Parathyroid adenoma (tissue), 2 donors: ENCODE measurements around the gene IPCEF1.

Experiments used
- H2AFZ ChIP-seq: fragments of 300-600 bp; sonication (generic); one replicate; pipeline ENCODE4 v1.7.0; 2017; ENCODE audit warnings: antibody characterized with exemption, mild to moderate bottlenecking
- H3K27ac ChIP-seq: fragments of 300-600 bp; sonication (generic); one replicate; pipeline ENCODE4 v1.7.0; 2017
- H3K27me3 ChIP-seq: fragments of 300-600 bp; sonication (generic); one replicate; pipeline ENCODE4 v1.7.0; 2017; ENCODE audit warnings: low read length; ENCODE audit not compliant: control insufficient read depth, insufficient read depth
- H3K36me3 ChIP-seq: fragments of 300-600 bp; sonication (generic); one replicate; pipeline ENCODE4 v1.7.0; 2017; ENCODE audit warnings: low read length; ENCODE audit not compliant: control insufficient read depth, insufficient read depth
- H3K4me1 ChIP-seq: fragments of 300-600 bp; sonication (generic); one replicate; pipeline ENCODE4 v1.7.0; 2017; ENCODE audit warnings: control low read depth
- H3K4me2 ChIP-seq: fragments of 300-600 bp; sonication (generic); one replicate; pipeline ENCODE4 v1.7.0; 2017; ENCODE audit warnings: low read length
- H3K4me3 ChIP-seq: fragments of 300-600 bp; sonication (generic); one replicate; pipeline ENCODE4 v1.7.0; 2017; ENCODE audit warnings: low read depth, low read length
- H3K79me2 ChIP-seq: fragments of 300-600 bp; sonication (generic); one replicate; pipeline ENCODE4 v1.7.0; 2017; ENCODE audit warnings: control low read depth
- H3K9ac ChIP-seq: fragments of 300-600 bp; sonication (generic); one replicate; pipeline ENCODE4 v1.7.0; 2017; ENCODE audit warnings: mild to moderate bottlenecking
- H3K9me3 ChIP-seq: fragments of 300-600 bp; sonication (generic); one replicate; pipeline ENCODE4 v1.7.0; 2017; ENCODE audit warnings: low read length; ENCODE audit not compliant: control insufficient read depth
- CTCF ChIP-seq: fragments of 300-600 bp; sonication (generic); IDR thresholded peaks from one replicate; pipeline ENCODE4 v1.7.0; 2017; ENCODE audit warnings: antibody characterized with exemption, mild to moderate bottlenecking
- donor health status: primary hyperparathyroidism.

IPCEF1 gene

DNA sequence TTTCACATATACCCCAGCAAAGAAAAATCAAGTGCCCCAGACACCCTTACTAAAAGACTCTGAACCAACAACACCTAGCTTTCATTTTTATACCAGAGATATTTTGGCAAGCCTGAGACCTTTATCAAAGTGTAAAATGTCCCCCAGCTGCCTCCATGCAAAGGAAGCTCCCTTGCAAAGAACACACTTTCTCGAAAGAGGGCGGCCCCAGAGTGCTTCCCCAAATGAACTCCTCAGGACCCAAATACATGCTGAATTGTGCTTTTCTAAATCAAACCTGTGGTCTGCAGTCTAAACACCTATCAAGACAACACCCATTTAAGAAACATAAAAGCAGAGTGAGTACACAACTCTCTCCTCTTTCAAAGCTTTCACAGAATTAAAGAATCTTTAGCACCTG is 490 bp downstream of the IPCEF1 start:
- H3K9ac ChIP-seq = no peak overlapping the region
- no peaks in the 10 kb centered on the region for H3K79me2 ChIP-seq
- H3K9me3 ChIP-seq = no peaks in the 10 kb centered on the region
- H2AFZ ChIP-seq = no peak overlapping the region
- H3K27ac ChIP-seq = peak overlapping the region; percentile 1
- no peak for TF ChIP-seq CTCF
- no peaks in the 10 kb centered on the region for H3K4me1 ChIP-seq
- H3K36me3 ChIP-seq = no peaks in the 10 kb centered on the region
- no peaks in the 10 kb centered on the region for H3K27me3 ChIP-seq
- no peak overlapping the region for H3K4me3 ChIP-seq
- no peak overlapping the region for H3K4me2 ChIP-seq

- no peaks in the 10 kb centered on the region for H3K27me3 ChIP-seq
- H3K4me1 ChIP-seq = no peaks in the 10 kb centered on the region
- H3K27ac ChIP-seq = no peak overlapping the region
- H3K9me3 ChIP-seq = no peaks in the 10 kb centered on the region
- H3K79me2 ChIP-seq = no peaks in the 10 kb centered on the region
- H3K4me2 ChIP-seq = no peak overlapping the region
- no peak for TF ChIP-seq CTCF
- H3K4me3 ChIP-seq = no peak overlapping the region
- no peaks in the 10 kb centered on the region for H3K36me3 ChIP-seq
- no peak overlapping the region for H2AFZ ChIP-seq
- H3K9ac ChIP-seq = no peak overlapping the region
These were observed 2.3 kb downstream of the IPCEF1 start for GRCh38 chr6:154354265-154354777.

DNA sequence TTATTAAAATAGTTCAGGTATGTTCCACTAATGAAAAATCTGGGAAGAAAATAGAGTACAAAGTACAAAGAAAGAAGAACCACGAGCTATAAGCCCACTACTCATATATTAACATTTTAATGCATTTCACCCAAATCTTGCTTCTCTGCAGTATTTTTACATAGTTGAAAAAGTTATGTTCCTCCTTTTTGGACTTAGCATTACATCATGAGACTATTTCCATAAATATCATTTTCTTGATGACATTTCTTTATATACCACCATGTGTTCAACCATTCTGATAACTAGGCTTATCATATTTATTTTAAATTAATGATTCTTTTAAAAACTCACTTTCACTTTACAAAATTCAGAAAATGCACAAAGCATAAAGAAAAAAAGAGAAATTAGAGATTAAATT is 3.0 kb downstream of the IPCEF1 start:
- TF ChIP-seq CTCF = no peak
- no peaks in the 10 kb centered on the region for H3K4me1 ChIP-seq
- H3K27me3 ChIP-seq = no peaks in the 10 kb centered on the region

DNA sequence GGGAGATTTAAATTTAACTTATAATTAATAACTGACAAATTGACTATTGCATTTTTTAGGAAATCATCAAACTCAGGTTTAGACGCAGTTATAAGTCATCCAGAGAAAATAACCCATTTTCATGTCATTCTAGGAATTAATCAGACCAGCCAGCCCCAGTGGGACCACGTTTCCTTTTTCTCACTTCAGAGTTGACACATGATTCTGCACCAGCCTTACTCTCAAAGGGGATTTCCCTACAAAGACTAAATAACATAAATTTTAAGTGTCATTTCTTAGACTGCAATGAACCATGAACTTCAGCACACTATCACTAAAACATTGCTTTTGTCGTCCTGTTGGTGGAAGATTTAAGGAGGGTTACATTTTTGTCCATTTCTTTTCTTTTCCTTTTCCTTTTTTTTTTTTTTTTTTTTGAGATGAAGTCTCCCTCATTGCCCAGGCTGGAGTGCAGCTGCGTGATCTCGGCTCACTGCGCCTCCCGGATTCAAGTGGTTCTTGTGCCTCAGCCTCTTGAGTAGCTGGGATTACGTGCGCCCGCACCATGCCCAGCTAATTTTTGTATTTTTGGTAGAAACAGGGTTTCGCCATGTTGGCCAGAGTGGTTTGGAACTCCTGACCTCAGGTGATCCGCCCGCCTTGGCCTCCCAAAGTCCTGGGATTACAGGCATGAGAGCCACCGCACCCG is 3.6 kb downstream of the IPCEF1 start:
- H2AFZ ChIP-seq = no peak overlapping the region
- no peak overlapping the region for H3K27ac ChIP-seq
- no peak overlapping the region for H3K4me3 ChIP-seq
- no peaks in the 10 kb centered on the region for H3K79me2 ChIP-seq
- no peaks in the 10 kb centered on the region for H3K36me3 ChIP-seq
- no peak for TF ChIP-seq CTCF
- no peak overlapping the region for H3K4me2 ChIP-seq
- no peaks in the 10 kb centered on the region for H3K4me1 ChIP-seq
- H3K9me3 ChIP-seq = no peaks in the 10 kb centered on the region
- H3K27me3 ChIP-seq = no peaks in the 10 kb centered on the region
- no peak overlapping the region for H3K9ac ChIP-seq

More for the DNA sequence above, 3.0 kb downstream of the IPCEF1 start:
- H3K27ac ChIP-seq = no peak overlapping the region
- H3K4me2 ChIP-seq = no peak overlapping the region
- H3K36me3 ChIP-seq = no peaks in the 10 kb centered on the region
- H3K9ac ChIP-seq = no peak overlapping the region
- H3K4me3 ChIP-seq = no peak overlapping the region
- H3K9me3 ChIP-seq = no peaks in the 10 kb centered on the region
- H2AFZ ChIP-seq = no peak overlapping the region
- no peaks in the 10 kb centered on the region for H3K79me2 ChIP-seq

DNA sequence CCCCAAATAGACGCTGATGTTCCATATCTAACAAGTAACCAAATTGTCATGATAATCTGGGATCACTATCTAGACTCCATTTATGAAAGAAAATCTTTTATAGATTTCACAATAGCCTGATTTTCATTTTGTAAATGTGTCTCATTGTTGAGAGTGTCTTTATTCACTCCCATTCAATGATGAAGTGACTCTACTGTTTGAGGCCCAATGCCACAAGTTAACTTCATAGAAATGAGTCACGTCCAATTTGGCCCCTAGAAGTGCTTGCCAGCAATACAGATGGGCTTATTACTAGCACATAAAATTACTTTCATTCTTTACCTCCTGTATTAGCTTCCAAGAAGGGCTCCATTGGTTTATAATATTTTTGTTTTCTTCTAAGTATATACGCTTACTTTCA is 6.3 kb downstream of the IPCEF1 start:
- H3K36me3 ChIP-seq = no peaks in the 10 kb centered on the region
- no peak overlapping the region for H3K4me3 ChIP-seq
- H3K4me1 ChIP-seq = no peaks in the 10 kb centered on the region
- H2AFZ ChIP-seq = no peak overlapping the region
- no peak for TF ChIP-seq CTCF
- H3K9me3 ChIP-seq = no peaks in the 10 kb centered on the region
- no peak overlapping the region for H3K4me2 ChIP-seq
- H3K27ac ChIP-seq = no peak overlapping the region
- no peak overlapping the region for H3K9ac ChIP-seq
- no peaks in the 10 kb centered on the region for H3K79me2 ChIP-seq
- H3K27me3 ChIP-seq = no peaks in the 10 kb centered on the region
